Stomach smooth muscle (tissue), 2 donors: ENCODE data around the gene MANF.

Experiments
- H3K27ac ChIP-seq: one replicate; pipeline ENCODE4 v1.7.0; 2013; ENCODE audit warnings: mild to moderate bottlenecking, low read length, inconsistent platforms
- H3K27me3 ChIP-seq, 2 donors: one replicate each; pipeline ENCODE4 v1.7.0; 2013; ENCODE audit warnings: low read length in 2 of 2; ENCODE audit not compliant: insufficient read depth in 2 of 2, control insufficient read depth in 1 of 2
- H3K36me3 ChIP-seq, 2 donors: one replicate each; pipeline ENCODE4 v1.7.0; 2013; ENCODE audit warnings: low read length in 2 of 2; ENCODE audit not compliant: control insufficient read depth in 2 of 2, insufficient read depth in 2 of 2
- H3K4me1 ChIP-seq: one replicate; pipeline ENCODE4 v1.7.0; 2013; ENCODE audit warnings: low read length; ENCODE audit not compliant: control insufficient read depth, insufficient read depth
- H3K4me3 ChIP-seq, 2 donors: one replicate each; pipeline ENCODE4 v1.7.0; 2013; ENCODE audit warnings: low read length in 2 of 2
- H3K9ac ChIP-seq, 2 donors: one replicate each; pipeline ENCODE4 v1.7.0; 2013; ENCODE audit warnings: low read length in 2 of 2, mild to moderate bottlenecking in 1 of 2
- H3K9me3 ChIP-seq, 2 donors: one replicate each; pipeline ENCODE4 v1.7.0; 2013; ENCODE audit warnings: low read length in 2 of 2; ENCODE audit not compliant: control insufficient read depth in 2 of 2
- donor health status: healthy.
- donor health status: Pancreatic carcinoma.

MANF gene

DNA sequence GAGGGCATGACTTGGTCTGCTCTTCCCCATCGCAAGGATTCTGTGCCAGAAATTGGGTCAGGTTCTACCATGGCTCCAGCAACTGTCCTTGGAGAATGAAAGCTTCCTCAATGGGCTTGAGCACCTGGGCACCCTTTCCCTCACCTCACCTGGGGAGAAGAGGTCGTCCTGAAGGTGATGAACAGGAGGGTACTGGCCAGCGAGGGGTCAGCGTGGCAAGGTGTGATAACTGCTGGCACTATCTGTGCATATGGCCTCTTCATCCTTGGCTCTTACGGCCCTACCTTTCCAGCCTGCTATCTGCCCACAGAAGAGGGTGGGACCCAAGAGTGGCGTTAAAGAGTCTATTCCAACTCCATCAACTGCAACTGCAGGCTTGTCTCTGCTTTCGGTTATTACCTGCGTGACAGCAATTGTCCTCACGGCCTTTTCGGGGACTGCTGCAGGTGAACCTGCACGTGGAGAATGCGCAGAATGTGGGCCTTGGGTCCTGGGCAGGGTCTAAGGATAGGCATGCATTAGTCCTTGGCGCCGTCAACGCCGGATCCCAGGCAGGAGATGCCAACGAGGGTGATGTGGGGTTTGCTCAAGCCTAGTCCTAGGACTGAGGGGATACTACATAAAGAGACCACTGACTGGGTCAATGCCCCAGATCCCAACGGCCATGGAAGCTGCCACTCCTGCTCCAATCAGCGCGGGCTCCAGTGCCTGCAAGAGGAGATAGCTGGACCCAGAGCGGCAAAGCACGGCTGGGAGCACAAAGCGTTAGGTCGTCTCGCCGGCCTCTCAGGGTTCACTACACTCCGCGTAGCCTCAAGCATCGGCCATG, 5.4 kb downstream of the MANF start:
- H3K27me3 ChIP-seq: no peaks in the 10 kb centered on the region
- peak overlapping the region; percentile 49 to 55 for H3K9ac ChIP-seq
- peaks cover 33 to 45% of the 10 kb centered on the region in 2 donors for H3K36me3 ChIP-seq
- H3K27ac ChIP-seq: peak overlapping the region; percentile 60
- no peaks in the 10 kb centered on the region for H3K9me3 ChIP-seq
- H3K4me3 ChIP-seq: peak overlapping the region; percentile 54 to 78
- H3K4me1 ChIP-seq: peaks cover 63% of the 10 kb centered on the region

DNA sequence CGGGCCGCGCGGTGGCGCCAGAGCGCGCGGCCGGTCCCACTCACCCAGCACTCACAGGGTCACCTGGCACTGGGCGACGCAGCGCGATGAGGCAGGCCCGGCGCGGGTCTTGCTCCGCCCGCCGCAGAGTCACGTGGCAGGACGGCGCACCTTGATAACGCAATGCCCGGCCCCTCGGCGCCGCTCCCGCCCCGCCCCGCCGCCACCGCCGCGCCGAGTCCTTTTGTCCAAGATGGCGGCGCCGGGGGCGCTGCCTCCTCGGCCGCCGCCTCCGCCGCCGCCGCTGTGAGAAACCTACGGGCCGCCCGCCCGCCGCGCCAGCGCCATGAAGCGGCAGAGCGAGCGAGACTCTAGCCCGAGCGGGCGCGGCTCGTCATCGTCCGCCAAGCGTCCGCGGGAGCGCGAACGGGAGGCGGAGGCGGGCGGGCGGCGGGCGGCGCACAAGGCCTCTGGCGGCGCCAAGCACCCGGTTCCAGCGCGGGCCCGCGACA, 6.0 kb downstream of the MANF start, which contains the start of gene RBM15B:
Gene RBM15B, plus strand, starts transcription at position 211 of the 491 bp plus-strand sequence. Its CDS starts 115 bp downstream, at position 326.
- Histone ChIP-seq H3K9ac (peak within 1 kb of the TSS; percentile 54 to 72), H3K4me1 (peaks cover 61% of the 10 kb centered on the region), H3K9me3 (no peaks in the 10 kb centered on the region), H3K36me3 (peaks cover 40 to 48% of the 10 kb centered on the region in 2 donors), H3K27ac (peak within 1 kb of the TSS; percentile 60), H3K27me3 (no peaks in the 10 kb centered on the region), H3K4me3 (peak within 1 kb of the TSS; percentile 54 to 78)

- Histone ChIP-seq H3K27ac (peak overlapping the region; percentile 60), H3K4me3 (peak overlapping the region; percentile 44 to 78), H3K36me3 (peaks cover 43 to 50% of the 10 kb centered on the region in 2 donors), H3K9ac (peak overlapping the region; percentile 54 to 72), H3K27me3 (no peaks in the 10 kb centered on the region), H3K9me3 (no peaks in the 10 kb centered on the region), H3K4me1 (peaks cover 61% of the 10 kb centered on the region)
These were observed 6.7 kb downstream of the MANF start for GRCh38 chr3:51391566-51392354.

GRCh38 chr3:51392355-51393133, 7.5 kb downstream of the MANF start:
- H3K36me3 ChIP-seq: peaks cover 50 to 51% of the 10 kb centered on the region in 2 donors
- peaks cover 62% of the 10 kb centered on the region for H3K4me1 ChIP-seq
- no peaks in the 10 kb centered on the region for H3K27me3 ChIP-seq
- peak overlapping the region; percentile 36 to 54 for H3K9ac ChIP-seq
- H3K27ac ChIP-seq: peak overlapping the region; percentile 60
- peak overlapping the region; percentile 44 to 78 for H3K4me3 ChIP-seq
- H3K9me3 ChIP-seq: no peaks in the 10 kb centered on the region

DNA sequence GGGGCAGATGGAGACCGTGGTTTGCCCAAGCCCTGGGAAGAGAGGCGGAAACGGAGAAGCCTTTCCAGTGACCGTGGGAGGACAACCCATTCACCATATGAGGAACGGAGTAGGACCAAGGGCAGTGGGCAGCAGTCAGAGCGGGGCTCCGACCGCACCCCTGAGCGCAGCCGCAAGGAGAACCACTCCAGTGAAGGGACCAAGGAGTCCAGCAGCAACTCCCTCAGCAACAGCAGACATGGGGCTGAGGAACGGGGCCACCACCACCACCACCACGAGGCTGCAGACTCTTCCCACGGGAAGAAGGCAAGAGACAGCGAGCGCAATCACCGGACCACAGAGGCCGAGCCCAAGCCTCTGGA, 8.0 kb downstream of the MANF start:
- H3K36me3 ChIP-seq: peaks cover 44 to 49% of the 10 kb centered on the region in 2 donors
- no peak overlapping the region for H3K27ac ChIP-seq
- H3K4me3 ChIP-seq: peak overlapping the region in 1 of 2 donors; percentile 29
- no peak overlapping the region for H3K9ac ChIP-seq
- H3K27me3 ChIP-seq: no peaks in the 10 kb centered on the region
- no peaks in the 10 kb centered on the region for H3K9me3 ChIP-seq
- H3K4me1 ChIP-seq: peaks cover 58% of the 10 kb centered on the region

GRCh38 chr3:51393564-51393963, 8.5 kb downstream of the MANF start:
- Histone ChIP-seq H3K27me3 (no peaks in the 10 kb centered on the region), H3K4me1 (peaks cover 58% of the 10 kb centered on the region), H3K9me3 (no peaks in the 10 kb centered on the region), H3K27ac (no peak overlapping the region), H3K4me3 (peak overlapping the region in 1 of 2 donors; percentile 8), H3K9ac (no peak overlapping the region), H3K36me3 (peaks cover 42 to 47% of the 10 kb centered on the region in 2 donors)

DNA sequence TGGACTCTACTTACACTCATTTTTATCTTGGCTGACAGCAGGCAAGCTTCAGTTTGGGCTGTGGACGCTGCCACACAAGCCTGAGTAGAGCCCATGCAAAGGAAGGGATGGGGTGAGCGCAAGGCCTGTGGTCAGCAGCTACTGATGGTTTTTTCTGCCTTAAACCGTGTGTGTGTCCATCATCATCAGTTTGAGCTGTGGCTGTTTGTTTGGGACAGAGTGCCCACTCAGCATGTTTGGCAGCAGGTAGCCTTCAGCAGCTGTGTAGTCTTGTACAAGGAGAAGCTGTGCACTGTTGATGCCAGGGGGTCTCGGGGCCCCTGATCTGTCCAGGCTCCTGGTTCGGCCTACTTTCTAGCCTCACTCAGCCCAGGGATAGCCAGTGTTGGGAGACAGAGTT, 9.4 kb downstream of the MANF start:
- H3K9me3 ChIP-seq: no peaks in the 10 kb centered on the region
- H3K4me3 ChIP-seq: peak overlapping the region in 1 of 2 donors; percentile 15
- no peak overlapping the region for H3K27ac ChIP-seq
- peaks cover 45 to 50% of the 10 kb centered on the region in 2 donors for H3K36me3 ChIP-seq
- peaks cover 58% of the 10 kb centered on the region for H3K4me1 ChIP-seq
- no peaks in the 10 kb centered on the region for H3K27me3 ChIP-seq
- peak overlapping the region in 1 of 2 donors; percentile 21 for H3K9ac ChIP-seq

- Histone ChIP-seq H3K4me1 (peaks cover 50% of the 10 kb centered on the region), H3K36me3 (peaks cover 50 to 51% of the 10 kb centered on the region in 2 donors), H3K27ac (no peak overlapping the region), H3K4me3 (no peak overlapping the region), H3K9ac (no peak overlapping the region), H3K9me3 (no peaks in the 10 kb centered on the region), H3K27me3 (no peaks in the 10 kb centered on the region)
These were observed 10.6 kb downstream of the MANF start for GRCh38 chr3:51395493-51396213.

DNA sequence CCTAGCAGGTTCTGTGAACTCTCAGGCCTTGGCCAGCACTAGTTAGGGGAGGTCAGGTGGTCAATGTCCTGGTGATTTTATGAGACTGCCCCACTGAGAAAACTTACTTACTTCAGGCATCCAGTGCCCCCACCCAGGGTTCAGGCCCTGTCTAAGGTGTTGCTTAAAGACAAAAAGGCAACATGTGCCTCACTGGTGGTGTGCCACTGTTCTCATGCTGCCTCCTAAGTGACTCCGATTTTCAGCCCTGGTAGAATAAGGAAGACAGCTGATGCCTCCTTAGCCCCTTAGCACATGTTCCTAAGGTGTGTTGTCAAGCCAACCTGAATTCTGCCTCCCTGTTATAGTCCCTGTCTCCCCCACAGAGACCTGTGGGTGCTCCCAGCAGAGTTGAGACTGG, 11.3 kb downstream of the MANF start:
- H3K9ac ChIP-seq: no peak overlapping the region
- no peak overlapping the region for H3K4me3 ChIP-seq
- H3K36me3 ChIP-seq: peaks cover 51 to 52% of the 10 kb centered on the region in 2 donors
- no peak overlapping the region for H3K27ac ChIP-seq
- H3K9me3 ChIP-seq: no peaks in the 10 kb centered on the region
- peaks cover 47% of the 10 kb centered on the region for H3K4me1 ChIP-seq
- no peaks in the 10 kb centered on the region for H3K27me3 ChIP-seq
